Adrenal gland (tissue), 12 donors: ENCODE data around the gene FKBP2. TPM values are rescaled to one million over a fixed set of nuclear protein-coding genes. Genes with fewer than 3 reads are reported as not detected.

Experiments
- DNase-seq, 7 donors: peaks; one replicate each; pipeline ENCODE4 v3.0.0-alpha.2; 2019 to 2020
- H3K27ac ChIP-seq, 5 donors: fragments of 200-600 bp; sonication (generic) in 4 of 5; 1 replicate in 3 of 5; 2 replicates in 2 of 5; pipeline versions ENCODE4 v1.5.1 to v1.8.0; 2016 to 2020; ENCODE audit warnings: mild to moderate bottlenecking in 1 of 5
- H3K27me3 ChIP-seq: fragments of 200-600 bp; 2 replicates; pipeline ENCODE4 v1.8.0; 2021
- H3K36me3 ChIP-seq, 2 donors: fragments of 200-600 bp; replicated peaks in 1 of 2; 1 replicate in 1 of 2; 2 replicates in 1 of 2; pipeline versions ENCODE4 v1.5.1 to v1.8.0; 2018 to 2022
- H3K4me1 ChIP-seq, 2 donors: fragments of 200-600 bp; replicated peaks in 1 of 2; 1 replicate in 1 of 2; 2 replicates in 1 of 2; pipeline versions ENCODE4 v1.5.1 to v1.8.0; 2018 to 2021
- H3K4me3 ChIP-seq, 4 donors: fragments of 200-600 bp; sonication (generic) in 3 of 4; one replicate each; pipeline ENCODE4 v1.5.1; 2016 to 2018
- H3K9me3 ChIP-seq, 3 donors: fragments of 200-600 bp; sonication (generic) in 1 of 3; replicated peaks in 1 of 3; 1 replicate in 2 of 3; 2 replicates in 1 of 3; pipeline versions ENCODE4 v1.5.1 to v1.8.0; 2016 to 2021
- POLR2A ChIP-seq, 2 donors: fragments of 450-650 bp; IDR thresholded peaks; one replicate each; pipeline ENCODE4 v1.6.1; 2017; ENCODE audit warnings: antibody characterized with exemption in 2 of 2, mild to moderate bottlenecking in 2 of 2, moderate library complexity in 1 of 2
- WGBS, 4 donors: extraction: QIAGEN DNeasy Blood & Tissue Kit in 2 of 4; methylation state at CpG; one replicate each; pipeline versions ENCODE4 v1.1.5 to v1.1.7; 2013 to 2017; 5-methylcytosine and 5-hydroxymethylcytosine counted together
- intact Hi-C, 2 donors: fragments of 100-400 bp; cut with DNase I; formaldehyde crosslinking; loops; one replicate each; pipeline versions ENCODE4 v1.14.1 to v1.15.0; 2022 to 2023
- polyA plus RNA-seq, 3 donors: library from polyadenylated mRNA; stranded (reverse); fragments of 200-250 nt in 2 of 3; fragments of 350-450 nt in 1 of 3; fragmentation: Illumina TruSeq in 1 of 3; extraction: RNeasy Lipid Tissue Mini Kit (QIAGEN cat#74804) in 1 of 3; gene quantifications; one replicate each; pipeline ENCODE4 v1.2.3, GENCODE V29; 2013 to 2014
- total RNA-seq, 9 donors: library from RNA; depleted of rRNA in 4 of 9; stranded (reverse); fragments of >200 nt in 4 of 9; fragments of 120-200 nt in 1 of 9; fragmentation: NEBNext Ultra II Directional in 1 of 9; extraction: Animal tissue kit (Norgen Biotek cat#: 25700) in 1 of 9; gene quantifications; one replicate each; pipeline versions ENCODE4 v1.1.0 to v1.2.4, GENCODE V29; 2013 to 2023
- TF ChIP-seq, protein P1 (sequence below), 6 experiments: fragments of 450-650 bp in 4 of 6; fragments of 200-600 bp in 2 of 6; sonication (generic) in 1 of 6; IDR thresholded peaks; 1 replicate in 5 of 6; 2 replicates in 1 of 6; pipeline versions ENCODE4 v1.5.1 to v1.8.0; 2016 to 2021; ENCODE audit warnings: antibody characterized with exemption in 6 of 6, mild to moderate bottlenecking in 2 of 6, moderate library complexity in 1 of 6
- donor health status: healthy with polysubstance abuse.
- donor health status: Bipolar disorder and iron deficiency.
- donor health status: DM: yes; HTN: yes; CAD: no.
- donor health status: DM: no; HTN: no; CAD: no.
- donor health status: DM: no; HTN: no; CAD: no.
- donor health status: DM: yes; HTN: yes; CAD: no.

Gene FKBP2
- total and polyA plus RNA-seq, 12 donors, result 76.1 to 812 (median 106) TPM

DNA sequence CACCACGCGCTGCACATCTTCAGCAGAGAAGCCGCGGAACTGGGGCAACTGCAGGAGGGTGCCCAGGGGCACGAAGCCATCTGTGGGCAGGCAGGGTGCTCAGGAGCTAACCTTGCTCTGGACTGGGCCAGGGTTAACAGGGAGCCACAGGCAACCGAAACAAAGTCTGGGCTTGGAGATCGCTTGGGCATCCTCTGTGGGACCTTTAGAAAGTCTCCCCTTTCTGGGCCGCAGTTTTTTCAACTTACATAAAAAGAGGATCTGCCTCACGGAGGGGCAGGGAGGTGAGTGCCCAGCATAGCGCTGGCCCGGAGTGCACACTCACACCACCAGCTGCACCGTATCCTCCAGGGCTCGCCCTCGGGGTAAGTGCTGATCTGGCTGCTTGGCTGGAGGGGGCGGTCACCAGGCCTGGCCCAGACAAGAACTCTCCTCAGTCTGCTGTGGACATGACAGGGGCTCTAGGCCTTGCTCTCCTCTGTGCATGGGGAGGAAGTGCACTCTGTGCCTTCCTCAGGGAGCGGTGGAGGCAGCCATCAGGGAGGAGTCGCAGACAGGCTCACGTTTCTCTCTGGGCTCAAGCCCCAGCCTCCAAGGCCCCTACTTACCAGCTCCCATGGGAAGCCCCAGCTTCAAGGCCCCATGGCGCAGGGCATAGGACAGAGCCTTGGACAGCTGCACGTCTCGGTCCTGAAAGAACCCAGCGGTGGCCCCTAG is 15.8 kb upstream of the FKBP2 start:
- H3K4me1 ChIP-seq, result peaks cover 11 to 37% of the 10 kb centered on the region in 2 donors
- 51 to 77% (median 55%) methylated on average over 13 to 22 of the region's 22 CpGs for WGBS, 4 donors
- H3K27me3 ChIP-seq, result no peaks in the 10 kb centered on the region
- peak overlapping the region in 4 of 5 donors; percentile 71 to 92 (median 84) for H3K27ac ChIP-seq
- DNase-seq, result peak in 4 of 7 donors; percentile 35 to 53 (median 46)
- no peaks in the 10 kb centered on the region for H3K9me3 ChIP-seq
- H3K4me3 ChIP-seq, result peak overlapping the region in 2 of 4 donors; percentile 69 to 84
- intact Hi-C loops, result no loop called here
- H3K36me3 ChIP-seq, result peaks cover 0 to 12% of the 10 kb centered on the region in 2 donors
- TF ChIP-seq, protein P1, sequence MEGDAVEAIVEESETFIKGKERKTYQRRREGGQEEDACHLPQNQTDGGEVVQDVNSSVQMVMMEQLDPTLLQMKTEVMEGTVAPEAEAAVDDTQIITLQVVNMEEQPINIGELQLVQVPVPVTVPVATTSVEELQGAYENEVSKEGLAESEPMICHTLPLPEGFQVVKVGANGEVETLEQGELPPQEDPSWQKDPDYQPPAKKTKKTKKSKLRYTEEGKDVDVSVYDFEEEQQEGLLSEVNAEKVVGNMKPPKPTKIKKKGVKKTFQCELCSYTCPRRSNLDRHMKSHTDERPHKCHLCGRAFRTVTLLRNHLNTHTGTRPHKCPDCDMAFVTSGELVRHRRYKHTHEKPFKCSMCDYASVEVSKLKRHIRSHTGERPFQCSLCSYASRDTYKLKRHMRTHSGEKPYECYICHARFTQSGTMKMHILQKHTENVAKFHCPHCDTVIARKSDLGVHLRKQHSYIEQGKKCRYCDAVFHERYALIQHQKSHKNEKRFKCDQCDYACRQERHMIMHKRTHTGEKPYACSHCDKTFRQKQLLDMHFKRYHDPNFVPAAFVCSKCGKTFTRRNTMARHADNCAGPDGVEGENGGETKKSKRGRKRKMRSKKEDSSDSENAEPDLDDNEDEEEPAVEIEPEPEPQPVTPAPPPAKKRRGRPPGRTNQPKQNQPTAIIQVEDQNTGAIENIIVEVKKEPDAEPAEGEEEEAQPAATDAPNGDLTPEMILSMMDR (IDR thresholded peaks at IDR 0.05), result no peak
- TF ChIP-seq POLR2A (IDR thresholded peaks at IDR 0.05), result no peak

DNA sequence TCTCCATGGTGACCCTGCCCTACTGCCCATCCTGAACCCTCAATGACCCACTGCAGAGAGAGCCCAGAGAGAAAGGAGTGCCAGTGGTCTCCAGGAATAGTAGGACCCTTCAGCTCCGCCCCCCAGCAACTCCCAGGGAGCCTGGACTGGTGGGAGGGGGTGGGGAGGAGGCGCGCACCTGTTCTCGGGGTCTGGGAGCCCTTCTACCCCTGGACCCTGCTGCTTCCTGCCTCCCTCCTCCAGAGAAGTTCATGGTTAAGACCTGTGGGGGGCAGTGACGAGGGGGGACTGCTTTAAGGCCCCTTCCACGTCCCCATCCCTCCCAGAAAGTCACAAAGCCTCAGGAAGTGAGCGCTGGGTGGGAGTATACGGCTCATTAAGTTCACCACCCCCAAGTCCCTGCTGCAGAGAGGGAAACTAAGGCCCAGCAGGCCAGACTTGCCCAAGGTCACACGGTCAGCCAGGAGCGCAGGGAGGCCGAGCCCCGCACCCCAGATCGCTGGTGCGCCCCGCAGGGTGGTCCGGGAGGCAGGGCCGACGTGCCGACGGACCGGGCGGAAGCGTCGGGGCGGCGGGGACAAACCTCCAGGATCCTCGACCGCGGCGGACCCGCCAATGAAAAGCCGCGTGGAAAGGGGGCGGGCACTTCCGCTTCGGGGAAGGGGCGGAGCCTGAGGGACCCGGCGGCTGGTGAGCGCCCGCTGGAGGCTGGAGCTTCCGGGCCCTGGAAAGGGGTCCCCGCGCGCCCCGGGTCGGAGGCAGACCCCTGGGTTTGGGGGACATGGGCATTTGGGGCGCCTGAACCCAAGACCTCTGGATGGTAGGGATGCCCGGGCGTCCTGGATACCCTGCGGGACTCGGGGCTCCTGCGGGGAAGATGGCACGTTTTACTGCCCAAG is 15.0 kb upstream of the FKBP2 start, which contains the start of the genes NUDT22 and TRPT1:
Gene NUDT22, plus strand, starts transcription at position 667 of the 899 bp plus-strand sequence. CDS start 379 bp downstream, outside the sequence.
Gene TRPT1, minus strand, starts transcription at position 579 of the 899 bp plus-strand sequence. Its CDS starts 326 bp downstream, at position 253.
- WGBS, 4 donors, result 0 to 1% (median 0%) methylated on average over 11 to 54 of the region's 54 CpGs
- H3K27ac ChIP-seq, result peak within 1 kb of the TSS; percentile 66 to 92 (median 83)
- peaks cover 14 to 37% of the 10 kb centered on the region in 2 donors for H3K4me1 ChIP-seq
- H3K4me3 ChIP-seq, result peak within 1 kb of the TSS; percentile 69 to 84 (median 74)
- H3K36me3 ChIP-seq, result peaks cover 0 to 12% of the 10 kb centered on the region in 2 donors
- DNase-seq, result peak; percentile 86 to 94 (median 90)
- no peaks in the 10 kb centered on the region for H3K9me3 ChIP-seq
- TF ChIP-seq, protein P1 (IDR thresholded peaks at IDR 0.05), result peak in 1 of 6 experiments; percentile 18
- peak; percentile 44 to 71 for TF ChIP-seq POLR2A (IDR thresholded peaks at IDR 0.05)
- no peaks in the 10 kb centered on the region for H3K27me3 ChIP-seq
- intact Hi-C loops, result no loop called here

DNA sequence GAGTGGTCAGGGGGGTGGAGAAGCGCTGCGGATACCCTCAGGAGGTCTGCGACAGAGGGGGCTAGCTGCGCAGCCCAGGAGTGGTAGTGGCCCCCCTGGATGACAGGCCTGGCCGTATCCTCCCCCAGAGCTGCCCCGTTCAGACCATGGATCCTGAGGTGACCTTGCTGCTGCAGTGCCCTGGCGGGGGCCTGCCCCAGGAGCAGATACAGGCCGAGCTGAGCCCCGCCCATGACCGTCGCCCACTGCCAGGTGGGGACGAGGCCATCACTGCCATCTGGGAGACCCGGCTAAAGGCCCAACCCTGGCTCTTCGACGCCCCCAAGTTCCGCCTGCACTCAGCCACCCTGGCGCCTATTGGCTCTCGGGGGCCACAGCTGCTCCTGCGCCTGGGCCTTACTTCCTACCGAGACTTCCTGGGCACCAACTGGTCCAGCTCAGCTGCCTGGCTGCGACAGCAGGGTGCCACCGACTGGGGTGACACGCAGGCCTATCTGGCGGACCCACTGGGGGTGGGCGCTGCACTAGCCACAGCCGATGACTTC is 14.3 kb upstream of the FKBP2 start:
- H3K36me3 ChIP-seq, result peaks cover 0 to 9% of the 10 kb centered on the region in 2 donors
- 9 to 15% methylated on average over 26 of the region's 26 CpGs; no CpG with 5 or more reads in 2 of the 4 donors for WGBS, 4 donors
- H3K4me3 ChIP-seq, result peak overlapping the region; percentile 53 to 84 (median 69)
- no peaks in the 10 kb centered on the region for H3K27me3 ChIP-seq
- intact Hi-C loops, result no loop called here
- TF ChIP-seq, protein P1 (IDR thresholded peaks at IDR 0.05), result no peak
- no peak for TF ChIP-seq POLR2A (IDR thresholded peaks at IDR 0.05)
- peaks cover 16 to 45% of the 10 kb centered on the region in 2 donors for H3K4me1 ChIP-seq
- peak; percentile 53 to 79 (median 64) for DNase-seq
- H3K9me3 ChIP-seq, result no peaks in the 10 kb centered on the region
- H3K27ac ChIP-seq, result peak overlapping the region; percentile 66 to 92 (median 83)
